ENCODE measurements around the gene ZBTB7C.

- no peak for TF ChIP-seq EP300 (IDR thresholded peaks at IDR 0.05; ENCODE audit: borderline replicate concordance in 1 of 2, control insufficient read depth in 1 of 2, low read depth in 2 of 2, low read length in 2 of 2)
- TF ChIP-seq ZSCAN29 (IDR thresholded peaks at IDR 0.05), result no peak
- TF ChIP-seq CTCF (IDR thresholded peaks at IDR 0.05 in 2 of 3, conservative IDR thresholded peaks at IDR 0.05 in 1 of 3; ENCODE audit: control insufficient read depth in 2 of 3, extremely low read depth in 1 of 3, insufficient read depth in 1 of 3, low read depth in 3 of 3, low read length in 3 of 3), result no peak
- TF ChIP-seq SIX5 (IDR thresholded peaks at IDR 0.05; ENCODE audit: low read depth, low read length, severe bottlenecking), result no peak
- TF ChIP-seq POLR2A (IDR thresholded peaks at IDR 0.05; ENCODE audit: low read depth, low read length), result no peak
- TF ChIP-seq EZH2 (IDR thresholded peaks at IDR 0.05; ENCODE audit: borderline replicate concordance, control insufficient read depth, low read depth, low read length), result no peak
- TF ChIP-seq BACH1 (IDR thresholded peaks at IDR 0.05; ENCODE audit: borderline replicate concordance), result no peak
- no peak for TF ChIP-seq MAX (IDR thresholded peaks at IDR 0.05; ENCODE audit: low read depth, low read length)
- TF ChIP-seq SIN3A (IDR thresholded peaks at IDR 0.05; ENCODE audit: low read depth, low read length), result no peak
- TF ChIP-seq EGR1 (IDR thresholded peaks at IDR 0.05; ENCODE audit: borderline replicate concordance in 1 of 2, low read depth in 2 of 2, low read length in 2 of 2), result no peak
These were observed 222.9 kb downstream of the ZBTB7C start for GRCh38 chr18:48186131-48186766.

Data from GM12878 (cell line).